Epidermal melanocyte (primary cell): ENCODE results near the gene SPDYE2.
"Not testable (repeated sequence)": the region's sequence is repeated elsewhere in the genome, so short reads cannot be mapped to it uniquely, and the experiment has no call there.

Experiments
- DNase-seq: peaks from one replicate; pipeline ENCODE4 v3.0.0; 2011; ENCODE audit warnings: low spot score; ENCODE audit not compliant: insufficient read length

Gene SPDYE2

GRCh38 chr7:102540604-102541003 is 10.4 kb upstream of the SPDYE2 start:
- DNase-seq, result not testable (repeated sequence)

- not testable (repeated sequence) for DNase-seq
Measured at GRCh38 chr7:102542083-102542482, 8.9 kb upstream of the SPDYE2 start.

GRCh38 chr7:102542771-102543170 is 8.3 kb upstream of the SPDYE2 start:
- DNase-seq, result not testable (repeated sequence)

- not testable (repeated sequence) for DNase-seq
Measured at GRCh38 chr7:102543596-102543995, 7.4 kb upstream of the SPDYE2 start, which contains the start of gene UPK3BL2. UPK3BL2 (minus strand) TSS chr7:102543696; CDS start chr7:102543636, 60 bp downstream.

GRCh38 chr7:102544372-102544771 is 6.7 kb upstream of the SPDYE2 start:
- not testable (repeated sequence) for DNase-seq

GRCh38 chr7:102545288-102545687 is 5.7 kb upstream of the SPDYE2 start:
- DNase-seq, result not testable (repeated sequence)

- not testable (repeated sequence) for DNase-seq
Measured at GRCh38 chr7:102546353-102546752, 4.7 kb upstream of the SPDYE2 start.

GRCh38 chr7:102568620-102569019 is 17.6 kb downstream of the SPDYE2 start:
- DNase-seq, result not testable (repeated sequence)

- DNase-seq, result not testable (repeated sequence)
Measured at GRCh38 chr7:102572261-102573239, 21.5 kb downstream of the SPDYE2 start, which contains the start of gene POLR2J3. POLR2J3 (minus strand) TSS chr7:102572583; CDS start chr7:102572521, 62 bp downstream.

GRCh38 chr7:102574607-102575006 is 23.6 kb downstream of the SPDYE2 start:
- DNase-seq, result not testable (repeated sequence)

- not testable (repeated sequence) for DNase-seq
Measured at GRCh38 chr7:102576363-102576762, 25.3 kb downstream of the SPDYE2 start.

- not testable (repeated sequence) for DNase-seq
Measured at GRCh38 chr7:102577315-102578240, 26.6 kb downstream of the SPDYE2 start.

- DNase-seq, result not testable (repeated sequence)
Measured at GRCh38 chr7:102578486-102578885, 27.5 kb downstream of the SPDYE2 start.

- not testable (repeated sequence) for DNase-seq
Measured at GRCh38 chr7:102581722-102582121, 30.7 kb downstream of the SPDYE2 start.

GRCh38 chr7:102583495-102583894 is 32.5 kb downstream of the SPDYE2 start:
- not testable (repeated sequence) for DNase-seq

- not testable (repeated sequence) for DNase-seq
Measured at GRCh38 chr7:102589857-102590256, 38.8 kb downstream of the SPDYE2 start.

GRCh38 chr7:102592477-102593019 is 41.5 kb downstream of the SPDYE2 start:
- not testable (repeated sequence) for DNase-seq

- DNase-seq, result not testable (repeated sequence)
Measured at GRCh38 chr7:102593637-102594334, 42.8 kb downstream of the SPDYE2 start.

- not testable (repeated sequence) for DNase-seq
Measured at GRCh38 chr7:102596036-102596435, 45.0 kb downstream of the SPDYE2 start.

GRCh38 chr7:102599699-102600098 is 48.7 kb downstream of the SPDYE2 start:
- not testable (repeated sequence) for DNase-seq
